ENCODE results near the gene SLC25A42.

GRCh38 chr19:19025861-19026260 is 37.9 kb upstream of the SLC25A42 start:
- TF ChIP-seq POLR2A (IDR thresholded peaks at IDR 0.05) (no peak), POLR2AphosphoS5 (IDR thresholded peaks at IDR 0.05; ENCODE audit: insufficient read depth in 1 of 2, low read depth in 1 of 2) (no peak)
- TF ChIP-seq, protein P1, sequence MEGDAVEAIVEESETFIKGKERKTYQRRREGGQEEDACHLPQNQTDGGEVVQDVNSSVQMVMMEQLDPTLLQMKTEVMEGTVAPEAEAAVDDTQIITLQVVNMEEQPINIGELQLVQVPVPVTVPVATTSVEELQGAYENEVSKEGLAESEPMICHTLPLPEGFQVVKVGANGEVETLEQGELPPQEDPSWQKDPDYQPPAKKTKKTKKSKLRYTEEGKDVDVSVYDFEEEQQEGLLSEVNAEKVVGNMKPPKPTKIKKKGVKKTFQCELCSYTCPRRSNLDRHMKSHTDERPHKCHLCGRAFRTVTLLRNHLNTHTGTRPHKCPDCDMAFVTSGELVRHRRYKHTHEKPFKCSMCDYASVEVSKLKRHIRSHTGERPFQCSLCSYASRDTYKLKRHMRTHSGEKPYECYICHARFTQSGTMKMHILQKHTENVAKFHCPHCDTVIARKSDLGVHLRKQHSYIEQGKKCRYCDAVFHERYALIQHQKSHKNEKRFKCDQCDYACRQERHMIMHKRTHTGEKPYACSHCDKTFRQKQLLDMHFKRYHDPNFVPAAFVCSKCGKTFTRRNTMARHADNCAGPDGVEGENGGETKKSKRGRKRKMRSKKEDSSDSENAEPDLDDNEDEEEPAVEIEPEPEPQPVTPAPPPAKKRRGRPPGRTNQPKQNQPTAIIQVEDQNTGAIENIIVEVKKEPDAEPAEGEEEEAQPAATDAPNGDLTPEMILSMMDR (IDR thresholded peaks at IDR 0.05) = no peak
